Muscle layer of duodenum (tissue), 2 donors: ENCODE measurements around the gene TMED3.

Source experiments
- H3K27ac ChIP-seq: one replicate; pipeline ENCODE4 v1.7.0; 2013; ENCODE audit warnings: mild to moderate bottlenecking, low read length
- H3K27me3 ChIP-seq: one replicate; pipeline ENCODE4 v1.7.0; 2013; ENCODE audit warnings: low read depth, mild to moderate bottlenecking, control low read depth, low read length
- H3K36me3 ChIP-seq, 2 donors: one replicate each; pipeline ENCODE4 v1.7.0; 2013; ENCODE audit warnings: low read length in 2 of 2, control low read depth in 1 of 2, mild to moderate bottlenecking in 1 of 2; ENCODE audit not compliant: insufficient read depth in 2 of 2, control insufficient read depth in 1 of 2
- H3K4me1 ChIP-seq, 2 donors: one replicate each; pipeline ENCODE4 v1.7.0; 2013; ENCODE audit warnings: low read length in 2 of 2, mild to moderate bottlenecking in 2 of 2, control low read depth in 1 of 2, moderate library complexity in 1 of 2; ENCODE audit not compliant: insufficient read depth in 2 of 2, control insufficient read depth in 1 of 2
- H3K4me3 ChIP-seq, 2 donors: one replicate each; pipeline ENCODE4 v1.7.0; 2013; ENCODE audit warnings: low read length in 2 of 2, low read depth in 1 of 2, mild to moderate bottlenecking in 1 of 2
- H3K9me3 ChIP-seq, 2 donors: one replicate each; pipeline ENCODE4 v1.7.0; 2013; ENCODE audit warnings: low read length in 2 of 2, control low read depth in 1 of 2, mild to moderate bottlenecking in 1 of 2; ENCODE audit not compliant: control insufficient read depth in 1 of 2
- donor health status: healthy.

Gene TMED3

DNA sequence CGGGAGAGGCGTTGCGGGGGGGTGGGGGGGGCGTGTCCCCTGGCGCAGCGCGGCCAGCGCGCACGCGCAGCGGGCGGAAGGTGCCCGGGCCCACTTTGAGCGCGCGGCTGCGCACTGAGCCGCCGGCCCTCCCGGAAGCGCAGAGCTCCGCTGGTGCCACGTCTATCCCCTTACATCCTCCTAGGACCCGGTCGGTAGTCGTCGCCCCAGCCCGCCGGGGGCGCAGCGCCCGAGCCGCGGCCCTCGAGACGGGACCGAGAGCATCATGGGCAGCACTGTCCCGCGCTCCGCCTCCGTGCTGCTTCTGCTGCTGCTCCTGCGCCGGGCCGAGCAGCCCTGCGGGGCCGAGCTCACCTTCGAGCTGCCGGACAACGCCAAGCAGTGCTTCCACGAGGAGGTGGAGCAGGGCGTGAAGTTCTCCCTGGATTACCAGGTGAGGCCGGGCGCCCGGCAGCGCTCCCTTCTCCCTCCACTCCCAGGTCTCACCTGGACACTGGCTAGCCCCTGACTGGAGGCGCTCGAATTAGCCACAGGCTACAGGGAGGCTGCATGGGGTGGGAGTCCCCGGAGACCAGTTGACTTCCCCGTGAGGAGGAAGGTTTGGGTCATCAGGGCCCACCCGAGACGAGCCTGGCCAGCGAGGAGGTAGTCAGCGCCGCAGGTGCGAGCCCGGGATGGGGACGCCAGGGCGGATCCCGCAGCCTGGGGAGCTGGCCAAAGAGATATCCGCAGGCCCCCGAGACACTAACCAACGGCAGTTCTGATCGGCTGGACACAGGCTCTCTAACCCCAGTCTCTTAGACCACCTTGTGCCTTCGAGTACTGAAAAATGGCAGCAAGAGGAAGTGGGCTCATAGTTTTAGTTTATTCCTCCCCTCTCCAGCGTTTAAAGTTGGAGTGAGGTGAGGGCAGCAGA, at the start of gene TMED3:
TSS of gene TMED3 (plus strand) at position 128 of the 916 bp plus-strand sequence. CDS start at position 266, 138 bp downstream.
- Histone ChIP-seq H3K4me1 (peaks cover 7 to 11% of the 10 kb centered on the region in 2 donors), H3K27me3 (no peaks in the 10 kb centered on the region)

GRCh38 chr15:79261836-79262235, 49.1 kb upstream of the TMED3 start:
- no peaks in the 10 kb centered on the region for H3K27me3 ChIP-seq
- H3K36me3 ChIP-seq, result no peaks in the 10 kb centered on the region
- no peak overlapping the region for H3K4me3 ChIP-seq
- H3K9me3 ChIP-seq, result no peaks in the 10 kb centered on the region
- no peak overlapping the region for H3K27ac ChIP-seq
- no peaks in the 10 kb centered on the region for H3K4me1 ChIP-seq

More for the DNA sequence above, at the start of gene TMED3:
- peak within 1 kb of the TSS; percentile 75 to 94 for H3K4me3 ChIP-seq
- H3K36me3 ChIP-seq, result peaks cover 26 to 28% of the 10 kb centered on the region in 2 donors
- no peaks in the 10 kb centered on the region for H3K9me3 ChIP-seq
- H3K27ac ChIP-seq, result peak within 1 kb of the TSS; percentile 15

DNA sequence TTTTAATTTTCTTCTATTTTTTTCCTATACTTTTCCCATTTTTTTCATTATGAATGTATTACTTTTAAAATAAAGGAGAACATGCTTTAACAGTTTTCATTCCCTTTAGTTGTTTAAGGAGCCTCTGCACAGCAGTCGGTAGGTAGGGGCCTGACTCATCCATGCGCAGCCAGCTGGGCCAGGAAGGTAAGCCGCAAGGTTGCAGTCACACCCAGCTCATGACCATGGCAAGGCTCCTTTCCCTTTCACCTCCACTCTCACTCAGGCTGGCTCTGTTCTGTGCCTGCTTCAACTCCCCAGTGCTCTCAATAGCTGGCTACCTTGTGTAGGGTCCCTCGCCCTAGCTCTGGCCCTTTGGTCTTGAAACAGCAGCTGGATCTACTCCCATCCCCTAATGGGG, 45.7 kb upstream of the TMED3 start:
- H3K27me3 ChIP-seq, result no peaks in the 10 kb centered on the region
- no peaks in the 10 kb centered on the region for H3K9me3 ChIP-seq
- no peaks in the 10 kb centered on the region for H3K4me1 ChIP-seq
- no peaks in the 10 kb centered on the region for H3K36me3 ChIP-seq
- no peak overlapping the region for H3K4me3 ChIP-seq
- H3K27ac ChIP-seq, result no peak overlapping the region

GRCh38 chr15:79265987-79266579, 44.8 kb upstream of the TMED3 start:
- Histone ChIP-seq H3K27ac (no peak overlapping the region), H3K9me3 (no peaks in the 10 kb centered on the region), H3K36me3 (no peaks in the 10 kb centered on the region)

GRCh38 chr15:79282371-79283251, 28.3 kb upstream of the TMED3 start, which contains the start of gene ANKRD34C:
TSS of gene ANKRD34C (plus strand) at chr15:79282722. CDS start at chr15:79293285, 10,563 bp downstream.
- H3K27ac ChIP-seq, result no peak within 1 kb of the TSS
- no peaks in the 10 kb centered on the region for H3K4me1 ChIP-seq
- no peak within 1 kb of the TSS for H3K4me3 ChIP-seq
- H3K36me3 ChIP-seq, result no peaks in the 10 kb centered on the region
- H3K9me3 ChIP-seq, result peaks cover 3 to 5% of the 10 kb centered on the region in 2 donors
- H3K27me3 ChIP-seq, result peaks cover 23% of the 10 kb centered on the region

More at GRCh38 chr15:79265987-79266579, 44.8 kb upstream of the TMED3 start:
- H3K4me3 ChIP-seq, result no peak overlapping the region
- H3K4me1 ChIP-seq, result no peaks in the 10 kb centered on the region
- no peaks in the 10 kb centered on the region for H3K27me3 ChIP-seq

DNA sequence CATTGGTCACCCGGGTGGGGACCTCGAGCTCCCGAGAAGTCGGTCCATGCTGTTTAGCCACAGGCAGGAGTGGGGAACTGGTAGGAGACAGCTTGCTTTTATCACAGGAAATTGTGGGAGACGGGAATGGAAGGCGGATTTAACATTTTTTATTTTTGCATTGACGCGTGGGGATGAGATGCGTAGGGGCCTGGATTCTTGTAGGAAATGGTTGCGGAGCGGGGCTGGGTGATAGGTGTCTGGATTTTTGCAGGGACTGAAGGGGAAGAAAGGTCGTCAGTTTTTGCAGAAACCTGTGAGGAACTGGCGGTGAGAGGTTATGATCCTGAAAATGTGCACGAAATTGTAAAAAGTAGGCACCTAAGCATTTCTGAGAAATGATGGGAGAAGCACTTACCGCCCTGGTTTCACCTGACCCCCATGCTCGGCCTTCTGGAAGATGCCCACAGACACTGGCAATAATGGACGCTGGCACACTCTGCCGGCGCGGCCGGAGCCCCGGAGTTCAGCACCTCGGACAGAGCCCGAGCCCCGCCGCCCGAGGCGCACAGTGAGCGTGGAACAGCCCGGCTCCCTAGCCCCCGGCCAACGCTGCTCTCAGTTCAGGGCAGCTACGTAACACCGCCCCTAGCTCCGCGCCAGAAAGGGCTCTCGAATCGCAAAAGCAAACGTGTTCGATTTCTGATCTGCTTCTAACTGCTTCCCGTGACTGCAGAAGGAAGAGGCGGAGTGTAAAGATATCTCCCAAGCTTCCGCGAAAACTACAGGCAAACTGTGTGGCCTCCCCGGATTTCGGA, 27.5 kb upstream of the TMED3 start:
- peaks cover 23% of the 10 kb centered on the region for H3K27me3 ChIP-seq
- no peaks in the 10 kb centered on the region for H3K4me1 ChIP-seq
- H3K36me3 ChIP-seq, result no peaks in the 10 kb centered on the region
- no peak overlapping the region for H3K4me3 ChIP-seq
- no peak overlapping the region for H3K27ac ChIP-seq
- H3K9me3 ChIP-seq, result peaks cover 3 to 5% of the 10 kb centered on the region in 2 donors

GRCh38 chr15:79290642-79291275, 20.2 kb upstream of the TMED3 start:
- H3K27ac ChIP-seq, result no peak overlapping the region
- no peak overlapping the region for H3K4me3 ChIP-seq
- no peaks in the 10 kb centered on the region for H3K36me3 ChIP-seq
- H3K27me3 ChIP-seq, result no peaks in the 10 kb centered on the region
- no peaks in the 10 kb centered on the region for H3K4me1 ChIP-seq
- H3K9me3 ChIP-seq, result no peaks in the 10 kb centered on the region

DNA sequence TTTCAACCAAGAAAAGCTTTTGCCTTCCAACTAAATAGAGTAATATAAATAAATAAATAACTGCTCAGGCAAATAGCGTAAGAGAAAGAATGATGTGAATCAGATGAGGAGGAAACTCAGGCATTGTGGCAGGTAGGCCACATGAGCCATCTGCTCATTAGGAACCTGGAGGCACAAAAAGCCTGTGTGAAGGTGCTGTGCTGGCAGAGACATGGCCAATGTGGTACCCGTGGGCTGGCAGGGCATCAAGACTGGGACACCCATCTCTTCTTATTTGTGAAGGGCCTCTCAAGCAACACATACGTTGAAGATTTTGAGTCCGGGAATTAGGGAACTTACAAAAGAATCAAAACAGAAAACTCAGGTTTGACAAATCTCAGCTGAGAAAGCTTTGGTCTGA, 18.9 kb upstream of the TMED3 start:
- no peaks in the 10 kb centered on the region for H3K9me3 ChIP-seq
- H3K4me1 ChIP-seq, result no peaks in the 10 kb centered on the region
- H3K27ac ChIP-seq, result no peak overlapping the region
- H3K36me3 ChIP-seq, result no peaks in the 10 kb centered on the region
- no peak overlapping the region for H3K4me3 ChIP-seq
- H3K27me3 ChIP-seq, result no peaks in the 10 kb centered on the region

DNA sequence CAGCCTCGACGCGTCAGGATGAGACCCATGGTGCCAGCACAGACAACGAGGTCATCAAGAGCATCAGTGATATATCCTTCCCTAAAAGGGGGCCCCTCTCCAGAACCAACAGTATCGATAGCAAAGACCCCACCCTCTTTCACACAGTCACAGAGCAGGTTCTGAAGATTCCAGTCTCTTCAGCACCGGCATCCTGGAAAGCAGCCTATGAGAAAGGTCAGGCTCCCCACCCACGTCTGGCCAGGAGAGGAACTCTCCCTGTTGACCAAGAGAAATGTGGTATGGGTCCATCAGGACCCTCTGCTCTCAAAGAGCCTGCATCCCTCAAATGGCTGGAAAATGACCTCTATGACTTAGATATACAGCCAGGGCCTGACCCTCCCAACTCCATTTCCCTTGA, 16.8 kb upstream of the TMED3 start:
- no peak overlapping the region for H3K4me3 ChIP-seq

GRCh38 chr15:79296583-79296982, 14.3 kb upstream of the TMED3 start:
- Histone ChIP-seq H3K9me3 (no peaks in the 10 kb centered on the region), H3K36me3 (no peaks in the 10 kb centered on the region), H3K27ac (no peak overlapping the region), H3K4me3 (no peak overlapping the region), H3K27me3 (no peaks in the 10 kb centered on the region), H3K4me1 (no peaks in the 10 kb centered on the region)

More for the DNA sequence above, 16.8 kb upstream of the TMED3 start:
- Histone ChIP-seq H3K36me3 (no peaks in the 10 kb centered on the region), H3K27me3 (no peaks in the 10 kb centered on the region), H3K27ac (no peak overlapping the region), H3K4me1 (no peaks in the 10 kb centered on the region), H3K9me3 (no peaks in the 10 kb centered on the region)
